C4-2B (cell line): Measurements from ENCODE around the gene LPAR4.
"Not testable (repeated sequence)": the region's sequence is repeated elsewhere in the genome, so short reads cannot be mapped to it uniquely, and the experiment has no call there.

Source experiments
- H3K27ac ChIP-seq: fragments of 450-650 bp; 2 replicates; pipeline ENCODE4 v1.5.1; 2017
- ZFX ChIP-seq: fragments of 450-650 bp; IDR thresholded peaks from 2 replicates; pipeline ENCODE4 v1.6.1; 2017
- TF ChIP-seq, protein P1 (sequence below): fragments of 450-650 bp; conservative IDR thresholded peaks from 2 replicates; pipeline ENCODE4 v1.5.1; 2017; ENCODE audit warnings: mild to moderate bottlenecking

The LPAR4 gene

DNA sequence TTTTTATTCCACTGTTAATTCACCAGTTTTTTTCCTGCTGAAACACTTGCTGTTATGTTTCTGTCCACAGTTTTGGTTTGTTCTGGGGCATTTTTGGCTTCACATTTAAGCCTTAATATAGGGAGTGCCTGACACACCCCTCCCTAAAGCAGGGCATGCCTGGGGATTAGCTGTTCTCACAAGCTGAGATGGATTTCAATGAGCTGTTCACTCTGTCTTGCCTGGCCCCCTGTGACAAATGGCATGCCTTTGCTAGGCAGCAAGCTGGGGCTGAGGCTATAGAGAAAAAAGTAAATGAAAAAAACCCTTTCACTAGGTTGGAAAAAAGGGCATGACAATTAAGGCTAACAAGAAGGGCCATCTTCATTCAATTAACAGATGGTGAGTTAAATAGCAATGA lies 22.4 kb downstream of the LPAR4 start:
- TF ChIP-seq, protein P1, sequence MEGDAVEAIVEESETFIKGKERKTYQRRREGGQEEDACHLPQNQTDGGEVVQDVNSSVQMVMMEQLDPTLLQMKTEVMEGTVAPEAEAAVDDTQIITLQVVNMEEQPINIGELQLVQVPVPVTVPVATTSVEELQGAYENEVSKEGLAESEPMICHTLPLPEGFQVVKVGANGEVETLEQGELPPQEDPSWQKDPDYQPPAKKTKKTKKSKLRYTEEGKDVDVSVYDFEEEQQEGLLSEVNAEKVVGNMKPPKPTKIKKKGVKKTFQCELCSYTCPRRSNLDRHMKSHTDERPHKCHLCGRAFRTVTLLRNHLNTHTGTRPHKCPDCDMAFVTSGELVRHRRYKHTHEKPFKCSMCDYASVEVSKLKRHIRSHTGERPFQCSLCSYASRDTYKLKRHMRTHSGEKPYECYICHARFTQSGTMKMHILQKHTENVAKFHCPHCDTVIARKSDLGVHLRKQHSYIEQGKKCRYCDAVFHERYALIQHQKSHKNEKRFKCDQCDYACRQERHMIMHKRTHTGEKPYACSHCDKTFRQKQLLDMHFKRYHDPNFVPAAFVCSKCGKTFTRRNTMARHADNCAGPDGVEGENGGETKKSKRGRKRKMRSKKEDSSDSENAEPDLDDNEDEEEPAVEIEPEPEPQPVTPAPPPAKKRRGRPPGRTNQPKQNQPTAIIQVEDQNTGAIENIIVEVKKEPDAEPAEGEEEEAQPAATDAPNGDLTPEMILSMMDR, result no peak
- TF ChIP-seq ZFX, result no peak
- no peak overlapping the region for H3K27ac ChIP-seq

DNA sequence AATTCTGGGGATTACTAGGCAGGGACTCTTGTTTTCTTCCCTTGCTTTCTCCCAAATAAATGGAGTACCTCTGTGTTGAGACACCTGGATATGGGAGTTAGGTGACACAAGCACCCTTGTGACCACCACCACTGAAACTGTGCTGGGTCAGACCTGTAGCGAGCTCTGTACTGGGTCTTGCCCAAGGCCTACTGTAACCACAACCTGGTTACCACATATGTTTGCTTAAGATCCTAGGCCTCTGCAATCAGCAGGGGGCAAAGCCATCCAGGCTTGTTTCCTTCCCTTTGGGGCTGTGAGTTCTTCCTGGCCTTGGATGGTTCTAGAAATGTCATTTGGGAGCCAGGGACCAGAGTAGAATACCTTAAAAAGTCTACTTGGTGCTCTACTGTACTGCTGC lies 49.4 kb downstream of the LPAR4 start:
- H3K27ac ChIP-seq, result no peak overlapping the region
- no peak for TF ChIP-seq ZFX
- TF ChIP-seq, protein P1, result no peak

GRCh38 chrX:78800114-78800513 lies 52.6 kb downstream of the LPAR4 start:
- no peak overlapping the region for H3K27ac ChIP-seq
- TF ChIP-seq, protein P1, result no peak
- no peak for TF ChIP-seq ZFX

DNA sequence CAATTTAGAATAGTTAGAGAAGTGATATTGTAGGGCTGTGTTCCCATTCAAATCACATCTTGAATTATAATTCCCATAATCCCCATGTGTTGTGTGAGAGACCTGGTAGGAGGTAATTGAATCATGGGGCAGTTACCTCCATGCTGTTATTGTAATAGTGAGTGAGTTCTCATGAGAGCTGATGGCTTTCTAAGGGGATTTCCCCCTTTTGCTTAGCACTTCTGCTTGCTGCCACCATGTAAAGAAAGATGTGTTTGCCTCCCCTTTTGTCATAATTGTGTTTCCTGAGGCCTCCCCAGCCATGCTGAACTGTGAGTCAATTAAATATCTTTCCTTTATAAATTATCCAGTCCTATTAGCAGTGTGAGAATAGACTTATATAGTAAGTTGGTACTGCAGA lies 53.2 kb downstream of the LPAR4 start:
- no peak overlapping the region for H3K27ac ChIP-seq
- TF ChIP-seq, protein P1, result no peak
- TF ChIP-seq ZFX, result no peak

DNA sequence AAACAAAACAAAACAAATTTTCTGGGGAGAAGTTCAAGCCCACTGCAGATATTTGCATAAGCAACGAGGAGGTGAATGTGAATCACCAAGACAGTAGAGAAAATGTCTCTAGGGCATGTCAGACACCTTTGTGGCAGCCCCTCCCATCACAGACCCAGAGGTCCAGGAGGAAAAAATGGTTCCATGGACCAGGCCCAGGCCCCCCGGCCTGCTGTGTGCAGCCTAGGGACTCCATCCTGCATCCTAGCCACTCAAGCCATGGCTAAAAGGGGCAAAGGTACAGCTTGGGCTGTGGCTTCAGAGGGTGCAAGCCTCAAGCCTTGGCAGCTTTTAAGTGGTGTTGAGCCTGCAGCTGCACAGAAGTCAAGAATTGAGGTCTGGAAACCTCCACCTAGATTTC lies 54.0 kb downstream of the LPAR4 start:
- no peak overlapping the region for H3K27ac ChIP-seq
- no peak for TF ChIP-seq ZFX
- TF ChIP-seq, protein P1, result no peak

- H3K27ac ChIP-seq, result not testable (repeated sequence)
Observed at GRCh38 chrX:78802526-78802925, 55.0 kb downstream of the LPAR4 start.
